CD4-positive, CD25-positive, alpha-beta regulatory T cell (primary cell): ENCODE data around the gene TMEM168. TPM values are rescaled to one million over a fixed set of nuclear protein-coding genes. Genes with fewer than 3 reads are reported as not detected.

ENCODE experiments used
- ATAC-seq, 2 donors: fragments of 150-1000 bp; cut with Tn5 transposase; one replicate each; pipeline ENCODE4 v1.10.0; 2021; ENCODE audit warnings: low read depth in 2 of 2, moderate number of reproducible peaks in 2 of 2, moderate library complexity in 1 of 2
- DNase-seq, 3 donors: peaks; one replicate each; pipeline versions ENCODE4 v3.0.0 to v3.0.0-alpha.2; 2012 to 2022; ENCODE audit warnings: mixed read lengths in 1 of 3
- H3K27ac ChIP-seq: one replicate; pipeline ENCODE4 v1.7.0; 2013; ENCODE audit warnings: mild to moderate bottlenecking, low read length; ENCODE audit not compliant: insufficient read depth, poor library complexity, severe bottlenecking
- H3K27me3 ChIP-seq: one replicate; pipeline ENCODE4 v1.7.0; 2013; ENCODE audit warnings: low read length; ENCODE audit not compliant: control insufficient read depth, insufficient read depth
- H3K36me3 ChIP-seq: one replicate; pipeline ENCODE4 v1.7.0; 2013; ENCODE audit warnings: mild to moderate bottlenecking, low read length, moderate library complexity; ENCODE audit not compliant: control insufficient read depth, insufficient read depth
- H3K4me1 ChIP-seq: 2 replicates; pipeline ENCODE4 v1.7.0; 2013; ENCODE audit warnings: mild to moderate bottlenecking, low read length; ENCODE audit not compliant: insufficient read depth, control insufficient read depth, poor library complexity, severe bottlenecking
- H3K4me3 ChIP-seq: one replicate; pipeline ENCODE4 v1.7.0; 2013; ENCODE audit warnings: low read depth, mild to moderate bottlenecking, low read length, moderate library complexity
- H3K9me3 ChIP-seq, 2 experiments: 1 replicate in 1 of 2; 2 replicates in 1 of 2; pipeline ENCODE4 v1.7.0; 2013; ENCODE audit warnings: low read length in 2 of 2, mild to moderate bottlenecking in 1 of 2, moderate library complexity in 1 of 2; ENCODE audit not compliant: control insufficient read depth in 2 of 2
- H3K27ac Mint-ChIP-seq, 3 donors: one replicate each; pipeline ENCODE4 v1.8.0; 2020 to 2022; ENCODE audit warnings: mild to moderate bottlenecking in 3 of 3, mixed read lengths in 3 of 3, moderate library complexity in 2 of 3
- H3K27me3 Mint-ChIP-seq: one replicate; pipeline ENCODE4 v1.8.0; 2022; ENCODE audit warnings: mild to moderate bottlenecking, mixed read lengths
- H3K36me3 Mint-ChIP-seq: one replicate; pipeline ENCODE4 v1.8.0; 2020; ENCODE audit warnings: mixed read lengths
- H3K4me1 Mint-ChIP-seq, 4 donors: one replicate each; pipeline ENCODE4 v1.8.0; 2020 to 2022; ENCODE audit warnings: mixed read lengths in 4 of 4, mild to moderate bottlenecking in 1 of 4
- H3K4me3 Mint-ChIP-seq, 4 donors: one replicate each; pipeline ENCODE4 v1.8.0; 2020 to 2022; ENCODE audit warnings: mild to moderate bottlenecking in 4 of 4, mixed read lengths in 4 of 4, moderate library complexity in 3 of 4
- H3K9me3 Mint-ChIP-seq, 7 donors: one replicate each; pipeline ENCODE4 v1.8.0; 2020 to 2022; ENCODE audit warnings: mixed read lengths in 7 of 7, mild to moderate bottlenecking in 3 of 7, moderate library complexity in 2 of 7
- polyA plus RNA-seq, 4 donors: library from polyadenylated mRNA; unstranded; fragments of 300-500 nt; fragmentation: Illumina TruSeq; gene quantifications; one replicate each; pipeline ENCODE4 v1.2.3, GENCODE V29; 2021
- total RNA-seq: library from RNA; stranded (reverse); gene quantifications from one replicate; pipeline ENCODE4 v1.2.3, GENCODE V29; 2022

The TMEM168 gene
- total and polyA plus RNA-seq, 5 donors from 2014 or later: 4.0 to 13.1 (median 8.0) TPM

DNA sequence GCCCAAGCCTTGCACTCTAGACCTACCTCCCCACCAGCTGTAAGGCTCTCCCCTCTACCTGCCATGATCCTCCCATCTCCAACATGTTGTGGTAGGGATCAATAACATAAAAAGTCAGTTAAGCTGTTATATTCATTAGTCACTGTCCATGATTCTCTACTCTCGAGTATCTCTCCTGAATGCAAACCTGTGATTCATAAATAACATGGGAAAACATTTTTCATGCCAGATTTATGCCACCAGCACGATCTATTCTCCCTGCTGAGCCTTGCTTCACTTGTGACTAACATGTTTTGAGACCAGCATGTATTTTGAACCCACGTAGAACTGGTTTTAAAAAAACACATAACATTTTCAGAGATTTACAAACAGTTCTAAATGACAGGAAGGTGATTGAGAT, 30.3 kb downstream of the TMEM168 start:
- Mint-ChIP-seq H3K36me3 (no peaks in the 10 kb centered on the region), H3K4me1 (peaks cover 2 to 27% (median 14%) of the 10 kb centered on the region in 4 donors), H3K27me3 (no peaks in the 10 kb centered on the region), H3K4me3 (no peak overlapping the region), H3K9me3 (no peaks in the 10 kb centered on the region), H3K27ac (peak overlapping the region in 1 of 3 donors; percentile 3)
- Histone ChIP-seq H3K4me1 (peaks cover 4% of the 10 kb centered on the region), H3K36me3 (no peaks in the 10 kb centered on the region), H3K4me3 (no peak overlapping the region), H3K9me3 (no peaks in the 10 kb centered on the region), H3K27me3 (no peaks in the 10 kb centered on the region), H3K27ac (no peak overlapping the region)
- DNase-seq: no peak
- no peak for ATAC-seq

GRCh38 chr7:112757337-112757736, 32.9 kb downstream of the TMEM168 start:
- Histone ChIP-seq H3K27ac (no peak overlapping the region), H3K4me1 (no peaks in the 10 kb centered on the region), H3K4me3 (no peak overlapping the region), H3K9me3 (no peaks in the 10 kb centered on the region), H3K27me3 (no peaks in the 10 kb centered on the region), H3K36me3 (no peaks in the 10 kb centered on the region)
- DNase-seq (no peak), ATAC-seq (no peak)
- H3K9me3 Mint-ChIP-seq: peaks cover 0 to 1% (median 0%) of the 10 kb centered on the region in 7 donors
- no peaks in the 10 kb centered on the region for H3K36me3 Mint-ChIP-seq
- H3K4me1 Mint-ChIP-seq: peaks cover 0 to 12% (median under 1%) of the 10 kb centered on the region in 4 donors
- no peaks in the 10 kb centered on the region for H3K27me3 Mint-ChIP-seq
- no peak overlapping the region for H3K27ac Mint-ChIP-seq
- no peak overlapping the region for H3K4me3 Mint-ChIP-seq

- peaks cover 0 to 1% (median 0%) of the 10 kb centered on the region in 7 donors for H3K9me3 Mint-ChIP-seq
- no peaks in the 10 kb centered on the region for H3K36me3 Mint-ChIP-seq
- H3K4me3 Mint-ChIP-seq: no peak overlapping the region
- Histone ChIP-seq H3K4me1 (no peaks in the 10 kb centered on the region), H3K27me3 (peaks cover 6% of the 10 kb centered on the region), H3K9me3 (no peaks in the 10 kb centered on the region), H3K27ac (no peak overlapping the region), H3K4me3 (no peak overlapping the region), H3K36me3 (no peaks in the 10 kb centered on the region)
- H3K27me3 Mint-ChIP-seq: no peaks in the 10 kb centered on the region
- DNase-seq (no peak), ATAC-seq (no peak)
- no peak overlapping the region for H3K27ac Mint-ChIP-seq
- peaks cover 0 to 6% (median 5%) of the 10 kb centered on the region in 4 donors for H3K4me1 Mint-ChIP-seq
These were observed 36.9 kb downstream of the TMEM168 start for GRCh38 chr7:112753298-112753697.

- Histone ChIP-seq H3K4me1 (no peaks in the 10 kb centered on the region), H3K4me3 (no peak overlapping the region), H3K27me3 (peaks cover 6% of the 10 kb centered on the region), H3K36me3 (no peaks in the 10 kb centered on the region), H3K27ac (no peak overlapping the region), H3K9me3 (no peaks in the 10 kb centered on the region)
- Mint-ChIP-seq H3K9me3 (peaks cover 0 to 1% (median 0%) of the 10 kb centered on the region in 7 donors), H3K4me1 (peaks cover 0 to 6% (median 4%) of the 10 kb centered on the region in 4 donors), H3K27me3 (no peaks in the 10 kb centered on the region), H3K36me3 (no peaks in the 10 kb centered on the region), H3K27ac (no peak overlapping the region), H3K4me3 (peak overlapping the region in 1 of 4 donors; percentile 11)
- ATAC-seq (no peak), DNase-seq (no peak)
These were observed 37.6 kb downstream of the TMEM168 start for GRCh38 chr7:112752576-112752975.

- Mint-ChIP-seq H3K9me3 (peaks cover 0 to 2% (median 1%) of the 10 kb centered on the region in 7 donors), H3K4me1 (peaks cover 0 to 5% (median 1%) of the 10 kb centered on the region in 4 donors), H3K27ac (no peak overlapping the region), H3K27me3 (no peaks in the 10 kb centered on the region), H3K4me3 (no peak overlapping the region), H3K36me3 (no peaks in the 10 kb centered on the region)
- Histone ChIP-seq H3K4me1 (no peaks in the 10 kb centered on the region), H3K27me3 (peaks cover 6% of the 10 kb centered on the region), H3K9me3 (no peaks in the 10 kb centered on the region), H3K36me3 (no peaks in the 10 kb centered on the region), H3K4me3 (no peak overlapping the region), H3K27ac (no peak overlapping the region)
- ATAC-seq: no peak
- no peak for DNase-seq
These were observed 40.4 kb downstream of the TMEM168 start for GRCh38 chr7:112749775-112750174.

- Histone ChIP-seq H3K4me3 (no peak overlapping the region), H3K4me1 (no peaks in the 10 kb centered on the region), H3K27ac (no peak overlapping the region), H3K36me3 (no peaks in the 10 kb centered on the region), H3K9me3 (no peaks in the 10 kb centered on the region), H3K27me3 (peaks cover 6% of the 10 kb centered on the region)
- Mint-ChIP-seq H3K9me3 (peaks cover 0 to 2% (median 1%) of the 10 kb centered on the region in 7 donors), H3K36me3 (no peaks in the 10 kb centered on the region), H3K27me3 (no peaks in the 10 kb centered on the region), H3K27ac (no peak overlapping the region), H3K4me3 (no peak overlapping the region), H3K4me1 (peaks cover 0 to 5% (median 1%) of the 10 kb centered on the region in 4 donors)
- ATAC-seq: no peak
- no peak for DNase-seq
These were observed 41.8 kb downstream of the TMEM168 start for GRCh38 chr7:112748381-112748780.

GRCh38 chr7:112745635-112746034, 44.6 kb downstream of the TMEM168 start:
- peaks cover 0 to 4% (median 1%) of the 10 kb centered on the region in 7 donors for H3K9me3 Mint-ChIP-seq
- ATAC-seq: no peak

DNA sequence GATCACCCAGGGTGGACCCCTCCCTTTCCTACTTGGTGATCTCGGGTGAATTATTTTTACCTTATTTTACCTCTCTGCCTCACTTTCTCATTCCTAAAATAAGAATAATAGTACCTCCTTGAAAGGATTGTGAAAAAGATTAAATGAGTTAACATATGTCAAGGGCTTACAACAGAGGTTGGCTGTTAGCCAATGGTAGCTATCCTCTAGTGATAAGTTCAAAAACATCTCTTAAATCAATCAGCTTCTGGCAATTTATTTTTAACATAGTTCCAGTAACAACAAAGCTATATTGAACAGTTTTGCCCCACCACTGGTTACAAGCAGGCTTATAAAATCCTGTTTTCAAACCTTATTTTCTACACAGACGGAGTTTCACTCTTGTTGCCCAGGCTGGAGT, 45.4 kb downstream of the TMEM168 start:
- peaks cover 4% of the 10 kb centered on the region for H3K27me3 Mint-ChIP-seq
- Histone ChIP-seq H3K27ac (no peak overlapping the region), H3K4me1 (no peaks in the 10 kb centered on the region), H3K27me3 (peaks cover 2% of the 10 kb centered on the region), H3K9me3 (no peaks in the 10 kb centered on the region), H3K4me3 (no peak overlapping the region), H3K36me3 (no peaks in the 10 kb centered on the region)
- no peaks in the 10 kb centered on the region for H3K4me1 Mint-ChIP-seq
- H3K9me3 Mint-ChIP-seq: peaks cover 0 to 4% (median 2%) of the 10 kb centered on the region in 7 donors
- no peaks in the 10 kb centered on the region for H3K36me3 Mint-ChIP-seq
- H3K4me3 Mint-ChIP-seq: no peak overlapping the region
- no peak for DNase-seq
- no peak for ATAC-seq
- no peak overlapping the region for H3K27ac Mint-ChIP-seq

More at GRCh38 chr7:112745635-112746034, 44.6 kb downstream of the TMEM168 start:
- H3K36me3 ChIP-seq: no peaks in the 10 kb centered on the region
- no peak overlapping the region for H3K4me3 ChIP-seq
- Mint-ChIP-seq H3K27me3 (peaks cover 4% of the 10 kb centered on the region), H3K27ac (no peak overlapping the region), H3K4me1 (peaks cover 0 to 5% (median under 1%) of the 10 kb centered on the region in 4 donors), H3K36me3 (no peaks in the 10 kb centered on the region), H3K4me3 (no peak overlapping the region)
- no peak overlapping the region for H3K27ac ChIP-seq
- H3K9me3 ChIP-seq: no peaks in the 10 kb centered on the region
- peaks cover 2% of the 10 kb centered on the region for H3K27me3 ChIP-seq
- no peak for DNase-seq
- no peaks in the 10 kb centered on the region for H3K4me1 ChIP-seq
